H9 (cell line): ENCODE data around the gene CBFA2T2. TPM values are rescaled to one million over a fixed set of nuclear protein-coding genes. Genes with fewer than 3 reads are reported as not detected.

ENCODE experiments used
- DNase-seq: peaks from one replicate; pipeline ENCODE4 v3.0.0-alpha.2; 2017
- H2AFZ ChIP-seq: one replicate; pipeline ENCODE4 v1.6.1; 2013; ENCODE audit warnings: mild to moderate bottlenecking, low read length, control low read depth, moderate library complexity
- H2AK5ac ChIP-seq: 2 replicates; pipeline ENCODE4 v1.6.1; 2013; ENCODE audit warnings: low read length, control low read depth, mixed read lengths; ENCODE audit not compliant: insufficient read length
- H2BK120ac ChIP-seq: one replicate; pipeline ENCODE4 v1.6.1; 2013; ENCODE audit warnings: low read depth, mild to moderate bottlenecking, low read length, control low read depth, inconsistent platforms; ENCODE audit not compliant: poor library complexity, severe bottlenecking
- H2BK12ac ChIP-seq: 2 replicates; pipeline ENCODE4 v1.6.1; 2013; ENCODE audit warnings: low read length, control low read depth, mixed read lengths, low read depth; ENCODE audit not compliant: insufficient read length
- H2BK15ac ChIP-seq: 2 replicates; pipeline ENCODE4 v1.6.1; 2013; ENCODE audit warnings: low read depth, low read length, control low read depth
- H2BK20ac ChIP-seq: one replicate; pipeline ENCODE4 v1.6.1; 2013; ENCODE audit warnings: low read depth, mild to moderate bottlenecking, low read length, control low read depth, inconsistent platforms; ENCODE audit not compliant: poor library complexity, severe bottlenecking
- H2BK5ac ChIP-seq: 2 replicates; pipeline ENCODE4 v1.6.1; 2013; ENCODE audit warnings: low read length, control low read depth, mixed read lengths; ENCODE audit not compliant: insufficient read length
- H3K14ac ChIP-seq: 2 replicates; pipeline ENCODE4 v1.6.1; 2013; ENCODE audit warnings: low read length, control low read depth; ENCODE audit not compliant: insufficient read depth
- H3K18ac ChIP-seq: 2 replicates; pipeline ENCODE4 v1.6.1; 2013; ENCODE audit warnings: low read depth, mild to moderate bottlenecking, mixed read lengths, low read length, control low read depth; ENCODE audit not compliant: insufficient read length
- H3K23ac ChIP-seq: 2 replicates; pipeline ENCODE4 v1.6.1; 2013; ENCODE audit warnings: low read length, control low read depth, mixed read lengths, low read depth; ENCODE audit not compliant: insufficient read length
- H3K23me2 ChIP-seq: 2 replicates; pipeline ENCODE4 v1.6.1; 2013; ENCODE audit warnings: low read depth, mild to moderate bottlenecking, mixed read lengths, low read length, control low read depth; ENCODE audit not compliant: insufficient read length, poor library complexity, severe bottlenecking
- H3K27ac ChIP-seq: 2 replicates; pipeline ENCODE4 v1.5.1; 2013; ENCODE audit warnings: low read length, control low read depth, mixed read lengths, low read depth; ENCODE audit not compliant: insufficient read length
- H3K27me3 ChIP-seq: 2 replicates; pipeline ENCODE4 v1.6.1; 2013; ENCODE audit warnings: low read length, control low read depth, inconsistent platforms; ENCODE audit not compliant: insufficient read depth
- H3K4ac ChIP-seq: 2 replicates; pipeline ENCODE4 v1.6.1; 2013; ENCODE audit warnings: low read depth, mild to moderate bottlenecking, control low read depth, inconsistent platforms, low read length, moderate library complexity
- H3K4me1 ChIP-seq: 2 replicates; pipeline ENCODE4 v1.6.1; 2013; ENCODE audit warnings: low read length, control low read depth, inconsistent platforms; ENCODE audit not compliant: insufficient read depth
- H3K4me2 ChIP-seq: 2 replicates; pipeline ENCODE4 v1.6.1; 2013; ENCODE audit warnings: low read length, control low read depth, mixed read lengths; ENCODE audit not compliant: insufficient read length, insufficient read depth
- H3K56ac ChIP-seq: 2 replicates; pipeline ENCODE4 v1.6.1; 2013; ENCODE audit warnings: low read depth, mild to moderate bottlenecking, mixed read lengths, low read length, control low read depth; ENCODE audit not compliant: insufficient read length
- H3K79me1 ChIP-seq: 2 replicates; pipeline ENCODE4 v1.6.1; 2013; ENCODE audit warnings: low read depth, mild to moderate bottlenecking, moderate library complexity, low read length, control low read depth, inconsistent platforms; ENCODE audit not compliant: insufficient read depth, poor library complexity, severe bottlenecking
- H3K79me2 ChIP-seq: 2 replicates; pipeline ENCODE4 v1.6.1; 2013; ENCODE audit warnings: low read length, control low read depth, inconsistent platforms; ENCODE audit not compliant: insufficient read depth
- H3K9ac ChIP-seq: 2 replicates; pipeline ENCODE4 v1.6.1; 2013; ENCODE audit warnings: low read length, control low read depth, mixed read lengths; ENCODE audit not compliant: insufficient read length; ENCODE audit errors: extremely low read depth
- H3K9me3 ChIP-seq: one replicate; pipeline ENCODE4 v1.6.1; 2013; ENCODE audit warnings: low read depth, low read length, inconsistent platforms; ENCODE audit not compliant: control insufficient read depth
- H3T11ph ChIP-seq: one replicate; pipeline ENCODE4 v1.6.1; 2013; ENCODE audit warnings: mild to moderate bottlenecking, low read length, control low read depth, inconsistent platforms
- H4K20me1 ChIP-seq: one replicate; pipeline ENCODE4 v1.6.1; 2013; ENCODE audit not compliant: control insufficient read depth, insufficient read length, insufficient read depth
- H4K5ac ChIP-seq: 2 replicates; pipeline ENCODE4 v1.6.1; 2013; ENCODE audit warnings: low read depth, mild to moderate bottlenecking, mixed read lengths, low read length, control low read depth; ENCODE audit not compliant: insufficient read length
- H4K8ac ChIP-seq: replicated peaks from 2 replicates; pipeline ENCODE4 v1.6.1; 2013; ENCODE audit warnings: low read length, control low read depth, mixed read lengths, low read depth; ENCODE audit not compliant: insufficient read length
- H4K91ac ChIP-seq: 2 replicates; pipeline ENCODE4 v1.6.1; 2013; ENCODE audit warnings: low read depth, mild to moderate bottlenecking, moderate library complexity, mixed read lengths, low read length, control low read depth; ENCODE audit not compliant: insufficient read length
- H3K27ac Mint-ChIP-seq, 3 experiments: 2 replicates in 2 of 3; 3 replicates in 1 of 3; pipeline ENCODE4 v1.8.0; 2020 to 2021; ENCODE audit warnings: mixed read lengths in 3 of 3, mild to moderate bottlenecking in 1 of 3, moderate library complexity in 1 of 3
- H3K27me3 Mint-ChIP-seq: 2 replicates; pipeline ENCODE4 v1.8.0; 2021; ENCODE audit warnings: low read depth, mild to moderate bottlenecking, moderate library complexity, mixed read lengths
- H3K36me3 Mint-ChIP-seq, 3 experiments: 2 replicates in 2 of 3; 3 replicates in 1 of 3; pipeline ENCODE4 v1.8.0; 2020 to 2021; ENCODE audit warnings: low read depth in 3 of 3, mixed read lengths in 3 of 3; ENCODE audit not compliant: insufficient read depth in 1 of 3
- H3K4me1 Mint-ChIP-seq, 2 experiments: 2 replicates each; pipeline ENCODE4 v1.8.0; 2020; ENCODE audit warnings: mixed read lengths in 2 of 2
- H3K4me3 Mint-ChIP-seq, 2 experiments: 2 replicates in 1 of 2; 3 replicates in 1 of 2; pipeline ENCODE4 v1.8.0; 2020 to 2021; ENCODE audit warnings: mild to moderate bottlenecking in 2 of 2, mixed read lengths in 2 of 2, moderate library complexity in 1 of 2
- H3K9me3 Mint-ChIP-seq, 2 experiments: 2 replicates in 1 of 2; 3 replicates in 1 of 2; pipeline ENCODE4 v1.8.0; 2020; ENCODE audit warnings: mild to moderate bottlenecking in 2 of 2, mixed read lengths in 2 of 2, moderate library complexity in 1 of 2
- WGBS: extraction: QIAGEN DNeasy Blood & Tissue Kit; methylation state at CpG from one replicate; pipeline ENCODE4 v1.1.7; 2013; ENCODE audit warnings: missing lambda C conversion rate, low lambda C conversion rate, mixed read lengths; ENCODE audit not compliant: insufficient read length; ENCODE audit errors: extremely low coverage; 5-methylcytosine and 5-hydroxymethylcytosine counted together
- total RNA-seq: library from RNA; stranded (reverse); gene quantifications from 2 replicates; pipeline ENCODE4 v1.2.1, GENCODE V29; 2021
- TF ChIP-seq, protein P1 (sequence below): fragments of 200-600 bp; sonication (generic); conservative IDR thresholded peaks from 3 replicates; pipeline ENCODE4 v1.8.0; 2021; ENCODE audit warnings: antibody characterized with exemption, mild to moderate bottlenecking

The CBFA2T2 gene
- total RNA-seq, 1 experiment from 2014 or later = 11.2 TPM

DNA sequence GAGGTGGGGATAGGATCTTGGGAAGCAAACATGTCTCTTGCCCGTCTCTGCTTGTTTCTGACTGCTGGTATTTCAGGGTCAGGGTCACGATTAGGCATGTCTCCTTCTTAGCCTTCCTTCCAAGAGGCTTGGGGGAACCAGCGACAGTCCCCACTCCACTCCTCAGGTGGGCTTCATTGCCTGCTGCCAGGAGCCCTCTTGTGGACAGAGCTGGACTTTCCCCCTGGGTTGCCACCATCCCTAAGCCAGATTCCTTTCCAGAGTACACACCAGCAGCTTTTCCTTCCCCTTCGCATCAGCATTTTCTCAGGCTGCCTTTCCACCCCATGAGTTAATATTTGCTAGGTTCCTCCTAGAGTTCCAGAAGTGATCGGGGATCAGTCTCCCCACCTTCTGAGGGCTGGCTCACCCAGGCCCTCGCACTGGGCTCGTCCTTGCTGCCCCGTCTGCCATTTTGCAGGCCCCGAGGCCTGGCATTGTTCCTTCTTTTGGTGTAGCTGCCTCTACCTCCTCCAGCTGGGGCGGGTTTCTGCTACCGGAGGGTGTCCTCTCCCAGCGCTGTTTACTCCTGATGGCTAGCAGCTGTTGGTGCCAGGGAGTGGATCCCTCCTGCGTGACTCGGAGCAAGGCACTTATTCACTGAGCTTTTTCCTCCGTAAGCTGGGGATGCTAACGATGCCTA is 163.5 kb downstream of the CBFA2T2 start:
- Histone ChIP-seq H3K23me2 (no peaks in the 10 kb centered on the region), H3K27me3 (no peaks in the 10 kb centered on the region), H3K79me1 (no peaks in the 10 kb centered on the region), H2BK15ac (no peak overlapping the region), H3K4me1 (no peaks in the 10 kb centered on the region), H3K14ac (no peak overlapping the region), H2BK5ac (no peak overlapping the region), H4K8ac (no peak overlapping the region), H4K5ac (no peak overlapping the region), H3K9ac (no peak overlapping the region), H3K79me2 (no peaks in the 10 kb centered on the region), H3K4me2 (no peak overlapping the region), H4K91ac (no peak overlapping the region), H3T11ph (no peak overlapping the region), H4K20me1 (no peaks in the 10 kb centered on the region), H2BK20ac (no peak overlapping the region), H3K27ac (no peak overlapping the region), H2AK5ac (no peak overlapping the region), H3K18ac (no peak overlapping the region), H3K9me3 (no peaks in the 10 kb centered on the region), H2AFZ (no peak overlapping the region), H3K23ac (no peak overlapping the region), H2BK12ac (no peak overlapping the region), H2BK120ac (no peak overlapping the region), H3K4ac (no peak overlapping the region), H3K56ac (no peak overlapping the region)
- no peaks in the 10 kb centered on the region; a peak in 1 of 5 replicates for H3K9me3 Mint-ChIP-seq
- whole genome bisulfite sequencing = no CpG with 5 or more reads among the region's 16 CpGs
- H3K27me3 Mint-ChIP-seq = no peaks in the 10 kb centered on the region
- H3K4me1 Mint-ChIP-seq = peaks cover 28 to 30% of the 10 kb centered on the region in 2 experiments
- DNase-seq = peak; percentile 85
- H3K27ac Mint-ChIP-seq = peak overlapping the region in 2 of 3 experiments; percentile 81; a peak in 2 of 7 replicates
- TF ChIP-seq, protein P1, sequence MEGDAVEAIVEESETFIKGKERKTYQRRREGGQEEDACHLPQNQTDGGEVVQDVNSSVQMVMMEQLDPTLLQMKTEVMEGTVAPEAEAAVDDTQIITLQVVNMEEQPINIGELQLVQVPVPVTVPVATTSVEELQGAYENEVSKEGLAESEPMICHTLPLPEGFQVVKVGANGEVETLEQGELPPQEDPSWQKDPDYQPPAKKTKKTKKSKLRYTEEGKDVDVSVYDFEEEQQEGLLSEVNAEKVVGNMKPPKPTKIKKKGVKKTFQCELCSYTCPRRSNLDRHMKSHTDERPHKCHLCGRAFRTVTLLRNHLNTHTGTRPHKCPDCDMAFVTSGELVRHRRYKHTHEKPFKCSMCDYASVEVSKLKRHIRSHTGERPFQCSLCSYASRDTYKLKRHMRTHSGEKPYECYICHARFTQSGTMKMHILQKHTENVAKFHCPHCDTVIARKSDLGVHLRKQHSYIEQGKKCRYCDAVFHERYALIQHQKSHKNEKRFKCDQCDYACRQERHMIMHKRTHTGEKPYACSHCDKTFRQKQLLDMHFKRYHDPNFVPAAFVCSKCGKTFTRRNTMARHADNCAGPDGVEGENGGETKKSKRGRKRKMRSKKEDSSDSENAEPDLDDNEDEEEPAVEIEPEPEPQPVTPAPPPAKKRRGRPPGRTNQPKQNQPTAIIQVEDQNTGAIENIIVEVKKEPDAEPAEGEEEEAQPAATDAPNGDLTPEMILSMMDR = peak; percentile 97
- H3K4me3 Mint-ChIP-seq = no peak overlapping the region
- H3K36me3 Mint-ChIP-seq = peaks cover 0 to 23% (median 0%) of the 10 kb centered on the region in 3 experiments; a peak in 2 of 7 replicates
